Body of pancreas (tissue), 4 donors: ENCODE measurements around the gene NECTIN1.
A peak's percentile ranks its signal among the peaks of the same experiment; 100 is the strongest.

ENCODE experiments used
- CTCF ChIP-seq, 7 experiments: fragments of 450-650 bp in 4 of 7; fragments of 200-600 bp in 3 of 7; sonication (generic) in 3 of 7; IDR thresholded peaks; one replicate each; pipeline ENCODE4 v1.5.1; 2016 to 2019; ENCODE audit warnings: antibody characterized with exemption in 7 of 7
- POLR2A ChIP-seq, 3 donors: fragments of 450-650 bp; IDR thresholded peaks; one replicate each; pipeline ENCODE4 v1.6.1; 2016; ENCODE audit warnings: antibody characterized with exemption in 3 of 3, mild to moderate bottlenecking in 2 of 3

- no peak for TF ChIP-seq CTCF (IDR thresholded peaks at IDR 0.05)
- peak in 1 of 3 donors; percentile 36 for TF ChIP-seq POLR2A (IDR thresholded peaks at IDR 0.05)
These were observed 45.2 kb downstream of the NECTIN1 start for GRCh38 chr11:119683783-119684182.
